ENCODE results near the gene CDC23. TPM values are rescaled to one million over a fixed set of nuclear protein-coding genes. Genes with fewer than 3 reads are reported as not detected.

Gene CDC23
- total RNA-seq, 2 donors from 2014 or later = 6.6 to 16.6 TPM

- DNase-seq = no peak
- H3K27me3 ChIP-seq = no peaks in the 10 kb centered on the region
- H3K9me3 ChIP-seq = no peaks in the 10 kb centered on the region
- no peak for ATAC-seq
- H3K27ac ChIP-seq = no peak overlapping the region
- no peaks in the 10 kb centered on the region for H3K36me3 ChIP-seq (replicated peaks in 1 of 2; ENCODE audit: insufficient read depth in 1 of 2, low read depth in 2 of 2)
- TF ChIP-seq, protein P1, sequence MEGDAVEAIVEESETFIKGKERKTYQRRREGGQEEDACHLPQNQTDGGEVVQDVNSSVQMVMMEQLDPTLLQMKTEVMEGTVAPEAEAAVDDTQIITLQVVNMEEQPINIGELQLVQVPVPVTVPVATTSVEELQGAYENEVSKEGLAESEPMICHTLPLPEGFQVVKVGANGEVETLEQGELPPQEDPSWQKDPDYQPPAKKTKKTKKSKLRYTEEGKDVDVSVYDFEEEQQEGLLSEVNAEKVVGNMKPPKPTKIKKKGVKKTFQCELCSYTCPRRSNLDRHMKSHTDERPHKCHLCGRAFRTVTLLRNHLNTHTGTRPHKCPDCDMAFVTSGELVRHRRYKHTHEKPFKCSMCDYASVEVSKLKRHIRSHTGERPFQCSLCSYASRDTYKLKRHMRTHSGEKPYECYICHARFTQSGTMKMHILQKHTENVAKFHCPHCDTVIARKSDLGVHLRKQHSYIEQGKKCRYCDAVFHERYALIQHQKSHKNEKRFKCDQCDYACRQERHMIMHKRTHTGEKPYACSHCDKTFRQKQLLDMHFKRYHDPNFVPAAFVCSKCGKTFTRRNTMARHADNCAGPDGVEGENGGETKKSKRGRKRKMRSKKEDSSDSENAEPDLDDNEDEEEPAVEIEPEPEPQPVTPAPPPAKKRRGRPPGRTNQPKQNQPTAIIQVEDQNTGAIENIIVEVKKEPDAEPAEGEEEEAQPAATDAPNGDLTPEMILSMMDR (IDR thresholded peaks at IDR 0.05) = no peak
- no peak for TF ChIP-seq POLR2A (IDR thresholded peaks at IDR 0.05)
- H3K4me1 ChIP-seq = peaks cover 6% of the 10 kb centered on the region
- intact Hi-C loops (cut with DNase I) = no loop called here
- WGBS, 2 donors = 81 to 91% methylated on average over 4 of the region's 4 CpGs
- no peak overlapping the region for H3K4me3 ChIP-seq
Observed at GRCh38 chr5:138246822-138247221, 33.7 kb upstream of the CDC23 start.

DNA sequence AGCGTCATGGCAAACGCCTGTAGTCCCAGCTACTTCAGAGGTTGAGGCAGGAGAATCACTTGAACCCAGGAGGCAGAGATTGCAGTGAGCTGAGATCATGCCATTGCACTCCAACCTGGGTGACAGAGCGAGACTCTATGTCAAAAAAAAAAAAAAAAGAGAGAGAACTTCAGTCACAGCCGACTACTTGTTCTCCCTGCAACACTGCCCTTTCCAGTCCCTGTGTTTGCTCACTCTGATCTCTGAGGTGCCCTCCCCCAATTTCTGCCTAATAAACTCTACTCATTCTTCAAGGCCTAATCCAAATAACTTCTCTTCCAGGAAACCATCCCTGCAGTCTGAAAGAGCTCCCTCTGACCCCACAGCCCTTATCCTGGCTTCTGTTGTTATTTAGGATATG, 33.2 kb upstream of the CDC23 start:
- no peaks in the 10 kb centered on the region for H3K36me3 ChIP-seq (replicated peaks in 1 of 2; ENCODE audit: insufficient read depth in 1 of 2, low read depth in 2 of 2)
- no peaks in the 10 kb centered on the region for H3K27me3 ChIP-seq
- TF ChIP-seq, protein P1 (IDR thresholded peaks at IDR 0.05) = no peak
- TF ChIP-seq POLR2A (IDR thresholded peaks at IDR 0.05) = no peak
- DNase-seq (no peak), ATAC-seq (no peak)
- no peak overlapping the region for H3K27ac ChIP-seq
- no peak overlapping the region for H3K4me3 ChIP-seq
- H3K4me1 ChIP-seq = peaks cover 11% of the 10 kb centered on the region
- WGBS, 2 donors = 64 to 92% methylated on average over 4 of the region's 4 CpGs
- H3K9me3 ChIP-seq = no peaks in the 10 kb centered on the region
- intact Hi-C loops (cut with DNase I) = no loop called here

- WGBS, 2 donors = 23 to 50% methylated on average over 1 of the region's 1 CpG
- intact Hi-C loops (cut with DNase I) = no loop called here
- peaks cover 14% of the 10 kb centered on the region for H3K4me1 ChIP-seq
- DNase-seq (no peak), ATAC-seq (no peak)
- H3K27me3 ChIP-seq = no peaks in the 10 kb centered on the region
- H3K4me3 ChIP-seq = no peak overlapping the region
- H3K27ac ChIP-seq = no peak overlapping the region
- H3K36me3 ChIP-seq (replicated peaks in 1 of 2; ENCODE audit: insufficient read depth in 1 of 2, low read depth in 2 of 2) = no peaks in the 10 kb centered on the region
- TF ChIP-seq, protein P1 (IDR thresholded peaks at IDR 0.05) = no peak
- TF ChIP-seq POLR2A (IDR thresholded peaks at IDR 0.05) = no peak
- no peaks in the 10 kb centered on the region for H3K9me3 ChIP-seq
Observed at GRCh38 chr5:138245717-138246116, 32.6 kb upstream of the CDC23 start.

- Histone ChIP-seq H3K4me1 (peaks cover 14% of the 10 kb centered on the region), H3K9me3 (no peaks in the 10 kb centered on the region), H3K27ac (no peak overlapping the region), H3K36me3 (replicated peaks in 1 of 2; ENCODE audit: insufficient read depth in 1 of 2, low read depth in 2 of 2) (no peaks in the 10 kb centered on the region), H3K27me3 (no peaks in the 10 kb centered on the region), H3K4me3 (no peak overlapping the region)
- ATAC-seq (no peak), DNase-seq (no peak)
- TF ChIP-seq, protein P1 (IDR thresholded peaks at IDR 0.05) = no peak
- TF ChIP-seq POLR2A (IDR thresholded peaks at IDR 0.05) = no peak
- intact Hi-C loops (cut with DNase I) = no loop called here
- 79 to 80% methylated on average over 2 of the region's 2 CpGs for WGBS, 2 donors
Observed at GRCh38 chr5:138243794-138244193, 30.7 kb upstream of the CDC23 start.
